Naive B cell (primary cell): ENCODE measurements around the gene MYH15. TPM values are rescaled to one million over a fixed set of nuclear protein-coding genes. Genes with fewer than 3 reads are reported as not detected.

ENCODE experiments used
- ATAC-seq, 2 donors: fragments of 150-1000 bp; cut with Tn5 transposase; 2 replicates each; pipeline ENCODE4 v1.10.0; 2021; ENCODE audit warnings: low read depth in 2 of 2, mild to moderate bottlenecking in 2 of 2, moderate library complexity in 2 of 2
- DNase-seq: peaks from one replicate; pipeline ENCODE4 v3.0.0; 2022
- H3K27ac Mint-ChIP-seq, 6 donors: one replicate each; pipeline ENCODE4 v1.8.0; 2020 to 2022; ENCODE audit warnings: mild to moderate bottlenecking in 6 of 6, mixed read lengths in 6 of 6, moderate library complexity in 5 of 6, inconsistent platforms in 2 of 6
- H3K27me3 Mint-ChIP-seq, 3 donors: one replicate each; pipeline ENCODE4 v1.8.0; 2021 to 2022; ENCODE audit warnings: mixed read lengths in 3 of 3, mild to moderate bottlenecking in 1 of 3
- H3K36me3 Mint-ChIP-seq, 2 donors: one replicate each; pipeline ENCODE4 v1.8.0; 2020 to 2022; ENCODE audit warnings: mixed read lengths in 2 of 2, inconsistent platforms in 1 of 2, mild to moderate bottlenecking in 1 of 2
- H3K4me1 Mint-ChIP-seq, 3 donors: one replicate each; pipeline ENCODE4 v1.8.0; 2020 to 2022; ENCODE audit warnings: mixed read lengths in 3 of 3, inconsistent platforms in 1 of 3, mild to moderate bottlenecking in 1 of 3, moderate library complexity in 1 of 3
- H3K4me3 Mint-ChIP-seq, 8 donors: one replicate each; pipeline ENCODE4 v1.8.0; 2020 to 2022; ENCODE audit warnings: mild to moderate bottlenecking in 8 of 8, mixed read lengths in 8 of 8, moderate library complexity in 8 of 8, inconsistent platforms in 2 of 8
- H3K9me3 Mint-ChIP-seq, 7 donors: one replicate each; pipeline ENCODE4 v1.8.0; 2020 to 2022; ENCODE audit warnings: mixed read lengths in 7 of 7, mild to moderate bottlenecking in 5 of 7, inconsistent platforms in 2 of 7, moderate library complexity in 1 of 7
- polyA plus RNA-seq, 6 donors: library from polyadenylated mRNA; unstranded; fragments of 300-500 nt; fragmentation: Illumina TruSeq; gene quantifications; one replicate each; pipeline ENCODE4 v1.2.3, GENCODE V29; 2021; ENCODE audit warnings: low read depth in 6 of 6

The MYH15 gene
- under 1 TPM in 2 of 6 donors, not detected in 4; 0.05 to 0.06 TPM for polyA plus RNA-seq

DNA sequence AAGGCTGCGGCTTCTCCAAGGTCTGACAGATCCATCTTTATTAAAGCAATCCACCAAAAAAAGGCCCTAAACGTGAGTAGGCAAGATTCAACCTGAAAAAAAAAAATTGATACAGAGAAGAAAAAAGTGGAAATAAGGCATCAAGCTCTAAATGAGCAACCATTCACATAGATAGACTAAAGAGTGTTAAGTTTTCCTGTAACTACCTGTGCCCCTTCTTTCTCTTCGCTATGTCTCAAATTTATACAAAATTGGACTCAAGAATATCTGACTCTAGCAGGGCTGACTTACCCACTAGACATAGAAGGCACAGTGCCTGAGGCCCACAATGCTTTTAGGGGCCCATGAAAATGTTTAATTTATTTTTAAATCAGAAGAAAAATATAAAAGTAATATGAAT, at the start of gene MYH15:
TSS of gene MYH15 (minus strand) at position 101 of the 400 bp plus-strand sequence. CDS start at position 35, 66 bp downstream.
- Mint-ChIP-seq H3K27ac (no peak within 1 kb of the TSS), H3K4me1 (no peaks in the 10 kb centered on the region), H3K27me3 (peaks cover 0 to 3% (median 0%) of the 10 kb centered on the region in 3 donors), H3K9me3 (peaks cover 0 to 2% (median 0%) of the 10 kb centered on the region in 7 donors), H3K4me3 (peak within 1 kb of the TSS in 1 of 8 donors; percentile 31), H3K36me3 (no peaks in the 10 kb centered on the region)
- ATAC-seq (no peak), DNase-seq (no peak)

DNA sequence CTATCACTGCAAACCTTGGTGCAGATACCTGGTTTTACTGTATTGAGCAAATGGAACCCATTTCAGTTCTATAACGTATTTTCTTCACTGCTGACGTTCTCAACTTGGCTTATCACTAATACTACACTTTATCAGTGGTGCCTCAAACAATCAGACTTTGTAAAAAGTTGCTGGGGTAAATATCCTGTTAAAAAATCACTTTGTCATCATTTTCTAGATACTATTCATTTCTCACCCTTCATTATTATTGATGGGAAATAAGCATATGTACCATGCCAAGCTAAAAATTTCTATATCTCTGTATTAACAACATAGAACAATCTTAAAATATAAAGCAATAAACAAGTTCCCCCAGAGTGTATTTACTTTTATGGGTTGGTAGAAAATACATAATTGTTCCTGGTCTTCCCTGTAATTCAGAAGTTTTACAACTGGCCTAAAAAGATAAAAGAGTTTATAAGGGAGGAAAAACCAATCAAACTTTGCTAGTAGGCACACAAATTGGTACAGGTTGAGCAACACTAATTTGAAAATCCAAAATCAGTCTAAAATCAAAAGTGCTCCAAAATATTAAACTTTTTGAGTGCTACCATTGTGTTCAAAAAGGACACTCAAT, 45.7 kb upstream of the MYH15 start:
- H3K27me3 Mint-ChIP-seq: no peaks in the 10 kb centered on the region
- DNase-seq (no peak), ATAC-seq (no peak)
- H3K27ac Mint-ChIP-seq: no peak overlapping the region
- no peaks in the 10 kb centered on the region for H3K9me3 Mint-ChIP-seq
- H3K4me3 Mint-ChIP-seq: no peak overlapping the region
- H3K36me3 Mint-ChIP-seq: peaks cover 4 to 15% of the 10 kb centered on the region in 2 donors
- peaks cover 7 to 9% (median 7%) of the 10 kb centered on the region in 3 donors for H3K4me1 Mint-ChIP-seq

GRCh38 chr3:108554913-108555571, 44.6 kb upstream of the MYH15 start:
- H3K27me3 Mint-ChIP-seq: no peaks in the 10 kb centered on the region
- peaks cover 4 to 15% of the 10 kb centered on the region in 2 donors for H3K36me3 Mint-ChIP-seq
- peaks cover 7 to 9% (median 7%) of the 10 kb centered on the region in 3 donors for H3K4me1 Mint-ChIP-seq
- DNase-seq (no peak), ATAC-seq (no peak)
- no peak overlapping the region for H3K27ac Mint-ChIP-seq
- H3K9me3 Mint-ChIP-seq: no peaks in the 10 kb centered on the region
- no peak overlapping the region for H3K4me3 Mint-ChIP-seq

GRCh38 chr3:108554229-108554628, 43.8 kb upstream of the MYH15 start:
- H3K27ac Mint-ChIP-seq: no peak overlapping the region
- peaks cover 4 to 12% of the 10 kb centered on the region in 2 donors for H3K36me3 Mint-ChIP-seq
- H3K9me3 Mint-ChIP-seq: no peaks in the 10 kb centered on the region
- H3K4me1 Mint-ChIP-seq: peaks cover 7 to 9% (median 7%) of the 10 kb centered on the region in 3 donors
- H3K27me3 Mint-ChIP-seq: no peaks in the 10 kb centered on the region
- no peak overlapping the region for H3K4me3 Mint-ChIP-seq
- ATAC-seq (no peak), DNase-seq (no peak)

DNA sequence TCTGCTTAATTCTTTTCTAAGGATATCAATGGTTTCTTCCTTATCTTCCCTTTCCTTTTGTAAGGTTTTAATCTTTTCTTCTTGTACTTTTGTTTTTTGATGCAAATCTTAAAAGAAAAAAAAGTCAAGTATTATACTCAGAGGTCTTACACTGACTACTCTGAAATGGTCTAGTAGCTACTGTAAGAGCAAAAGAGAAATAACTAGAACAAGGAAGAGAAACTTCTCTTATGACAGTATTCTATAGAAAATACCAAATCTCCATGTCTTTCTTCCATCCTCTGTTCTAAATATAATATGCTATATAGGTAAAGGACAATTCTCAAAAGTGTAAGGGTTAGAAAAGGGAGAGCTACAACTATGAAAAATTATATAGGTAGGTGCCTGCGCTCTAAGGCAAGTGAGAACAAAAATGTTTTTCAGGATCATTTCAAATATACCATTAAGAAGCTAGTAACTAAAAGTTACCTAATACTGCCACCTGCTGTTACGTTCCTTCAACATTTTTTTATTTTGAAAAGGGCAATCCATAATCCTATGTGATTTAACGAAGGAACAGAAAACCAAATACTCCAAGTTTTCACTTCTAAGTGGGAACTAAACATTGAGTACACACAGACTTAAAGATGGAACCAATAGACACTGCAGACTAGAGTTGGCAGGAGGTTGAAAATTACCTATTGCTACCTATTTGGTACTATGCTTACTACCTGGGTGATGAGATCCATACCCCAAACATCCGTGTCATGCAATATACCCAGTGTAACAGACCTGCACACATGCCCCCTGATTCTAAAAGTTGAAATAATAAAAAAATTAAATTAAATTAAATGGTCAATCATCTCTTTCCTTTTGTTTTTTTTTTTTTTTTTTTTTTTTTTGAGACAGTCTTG, 42.1 kb upstream of the MYH15 start:
- Mint-ChIP-seq H3K27me3 (no peaks in the 10 kb centered on the region), H3K4me1 (peaks cover 7 to 9% (median 7%) of the 10 kb centered on the region in 3 donors), H3K36me3 (no peaks in the 10 kb centered on the region), H3K27ac (peak overlapping the region in 4 of 6 donors; percentile 2 to 89 (median 62)), H3K9me3 (no peaks in the 10 kb centered on the region), H3K4me3 (peak overlapping the region in 3 of 8 donors; percentile 18 to 43 (median 25))
- ATAC-seq: peak; percentile 43 to 64
- DNase-seq: peak; percentile 39

DNA sequence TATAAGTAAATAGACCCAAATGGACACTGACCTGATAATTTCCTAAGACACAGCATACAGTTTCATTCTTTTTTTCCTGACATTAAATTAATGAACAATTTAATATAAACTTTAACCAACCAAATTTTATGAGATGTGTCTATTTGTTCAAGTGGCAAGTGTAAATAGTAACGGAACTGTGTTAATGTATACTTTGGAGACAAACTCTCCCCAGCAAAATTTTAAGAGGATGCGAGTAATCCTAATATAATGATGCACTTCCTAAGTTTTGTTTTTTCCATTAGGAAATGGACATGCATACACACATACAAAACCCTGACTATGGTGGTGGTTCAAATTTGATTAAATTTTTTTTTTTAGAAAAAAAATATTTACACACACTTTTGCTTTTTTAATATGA, 38.5 kb upstream of the MYH15 start:
- H3K27me3 Mint-ChIP-seq: no peaks in the 10 kb centered on the region
- no peak for ATAC-seq
- H3K4me3 Mint-ChIP-seq: no peak overlapping the region
- no peak for DNase-seq
- H3K36me3 Mint-ChIP-seq: no peaks in the 10 kb centered on the region
- no peak overlapping the region for H3K27ac Mint-ChIP-seq
- H3K9me3 Mint-ChIP-seq: no peaks in the 10 kb centered on the region
- H3K4me1 Mint-ChIP-seq: peaks cover 11 to 20% (median 15%) of the 10 kb centered on the region in 3 donors

DNA sequence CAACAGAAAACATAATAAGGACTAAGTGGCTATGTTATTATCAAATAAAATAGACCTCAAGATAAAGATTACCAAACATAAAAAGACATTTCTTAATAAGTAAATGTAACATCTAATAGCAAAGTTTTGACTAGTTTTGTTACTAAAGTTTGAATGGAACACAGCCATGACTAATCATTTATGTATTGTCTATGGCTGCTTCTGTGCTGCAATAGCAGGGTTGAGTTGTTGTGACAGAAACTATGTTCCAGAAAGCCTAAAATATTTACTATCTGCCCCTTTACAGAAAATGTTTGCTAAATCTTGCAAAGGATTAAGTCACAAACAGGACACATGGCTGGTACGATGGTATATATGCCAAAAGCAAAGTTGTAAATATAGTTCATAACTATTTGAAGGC, 37.9 kb upstream of the MYH15 start:
- peaks cover 11 to 20% (median 15%) of the 10 kb centered on the region in 3 donors for H3K4me1 Mint-ChIP-seq
- peaks cover 0 to under 1% (median 0%) of the 10 kb centered on the region in 7 donors for H3K9me3 Mint-ChIP-seq
- no peak overlapping the region for H3K27ac Mint-ChIP-seq
- peaks cover 0 to 5% of the 10 kb centered on the region in 2 donors for H3K36me3 Mint-ChIP-seq
- no peak for DNase-seq
- no peak overlapping the region for H3K4me3 Mint-ChIP-seq
- no peak for ATAC-seq
- no peaks in the 10 kb centered on the region for H3K27me3 Mint-ChIP-seq

DNA sequence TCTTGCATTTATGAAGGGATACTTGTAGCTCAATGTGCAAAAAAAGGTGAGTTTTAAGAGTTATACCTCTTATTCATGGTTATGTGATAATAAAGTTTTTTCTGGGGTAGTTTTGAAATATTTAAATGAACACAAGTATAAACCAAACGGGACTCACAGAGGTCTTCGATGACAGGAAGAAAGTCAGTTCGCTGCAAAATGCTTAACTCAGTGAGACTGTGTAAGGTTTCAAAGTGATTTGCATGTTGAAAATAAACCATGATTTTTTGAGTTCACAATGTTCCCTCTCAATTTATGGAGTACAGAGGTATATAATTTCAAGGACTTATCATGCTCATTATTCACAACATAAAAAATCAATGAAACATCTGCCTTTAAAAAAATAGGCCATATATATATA, 36.3 kb upstream of the MYH15 start:
- Mint-ChIP-seq H3K9me3 (peaks cover 0 to 2% (median 0%) of the 10 kb centered on the region in 7 donors), H3K27ac (peak overlapping the region in 2 of 6 donors; percentile 51 to 88), H3K4me3 (peak overlapping the region in 6 of 8 donors; percentile 3 to 72 (median 56)), H3K4me1 (peaks cover 4 to 10% (median 9%) of the 10 kb centered on the region in 3 donors), H3K36me3 (peaks cover 0 to 7% of the 10 kb centered on the region in 2 donors), H3K27me3 (no peaks in the 10 kb centered on the region)
- DNase-seq: no peak
- no peak for ATAC-seq

DNA sequence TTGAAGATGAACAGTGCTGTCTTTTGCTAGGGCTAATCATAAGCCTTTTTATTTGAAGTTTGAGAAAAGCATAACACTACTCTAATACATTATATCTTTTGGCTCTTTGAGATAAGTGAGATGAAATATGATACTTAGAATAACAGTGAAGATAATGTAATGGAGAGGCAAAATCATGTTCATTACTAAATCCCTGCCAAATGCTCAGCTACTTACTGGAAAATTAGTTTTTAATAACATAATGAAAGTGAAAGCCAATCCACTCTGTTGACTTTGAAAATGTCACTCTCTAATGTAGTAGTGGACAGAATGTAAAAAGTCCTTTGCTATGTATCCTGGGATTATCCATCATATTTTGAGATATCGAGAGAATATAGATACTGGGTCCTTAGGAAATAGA, 35.9 kb upstream of the MYH15 start:
- peak overlapping the region in 2 of 6 donors; percentile 51 to 88 for H3K27ac Mint-ChIP-seq
- no peaks in the 10 kb centered on the region for H3K27me3 Mint-ChIP-seq
- peaks cover 4 to 10% (median 9%) of the 10 kb centered on the region in 3 donors for H3K4me1 Mint-ChIP-seq
- ATAC-seq: no peak
- peak overlapping the region in 5 of 8 donors; percentile 16 to 72 (median 60) for H3K4me3 Mint-ChIP-seq
- no peak for DNase-seq
- peaks cover 0 to 2% (median 0%) of the 10 kb centered on the region in 7 donors for H3K9me3 Mint-ChIP-seq
- H3K36me3 Mint-ChIP-seq: peaks cover 0 to 7% of the 10 kb centered on the region in 2 donors

GRCh38 chr3:108538083-108538482, 27.7 kb upstream of the MYH15 start:
- Mint-ChIP-seq H3K36me3 (no peaks in the 10 kb centered on the region), H3K4me3 (no peak overlapping the region), H3K9me3 (no peaks in the 10 kb centered on the region), H3K27ac (peak overlapping the region in 2 of 6 donors; percentile 10 to 46), H3K27me3 (peaks cover 0 to 6% (median 6%) of the 10 kb centered on the region in 3 donors), H3K4me1 (no peaks in the 10 kb centered on the region)
- no peak for DNase-seq
- ATAC-seq: no peak

DNA sequence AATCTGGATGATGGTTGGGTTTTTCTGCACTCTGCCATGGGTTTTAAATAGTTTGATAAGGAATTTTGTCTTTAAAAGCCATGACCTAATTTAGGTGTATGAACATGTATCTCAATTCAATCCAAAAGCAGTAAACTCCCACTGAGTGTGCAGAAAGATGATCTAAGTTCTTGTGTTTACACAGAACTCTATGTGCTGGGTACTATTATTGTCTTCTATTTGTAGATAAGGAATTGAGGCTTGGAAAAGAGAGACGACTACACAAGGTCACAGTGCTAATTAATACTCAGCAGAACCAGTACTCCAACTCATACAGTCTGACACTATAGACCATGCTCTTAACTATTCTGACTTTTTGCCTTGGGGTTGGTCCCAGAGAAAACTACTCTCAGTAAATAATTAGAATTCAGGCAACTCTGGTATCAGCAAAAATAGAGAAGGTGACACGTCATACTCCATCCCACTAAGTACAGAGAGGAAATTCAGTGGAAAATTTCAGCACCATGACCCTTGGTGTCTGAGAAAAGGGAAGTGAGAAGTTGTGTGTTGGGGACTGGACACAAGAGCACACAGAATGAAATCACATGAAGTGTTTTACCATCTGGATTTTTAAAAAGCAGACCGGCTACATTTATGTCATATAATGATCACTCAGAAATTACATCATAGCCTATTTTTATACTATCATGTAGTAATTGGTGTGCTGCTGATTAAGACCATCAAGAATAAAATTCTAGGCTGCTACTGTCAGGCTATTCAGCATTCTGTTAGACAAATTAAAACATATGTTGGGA, 18.3 kb upstream of the MYH15 start:
- Mint-ChIP-seq H3K9me3 (peaks cover 0 to 2% (median 0%) of the 10 kb centered on the region in 7 donors), H3K27ac (peak overlapping the region in 4 of 6 donors; percentile 4 to 71 (median 7)), H3K4me1 (peaks cover 8 to 14% (median 9%) of the 10 kb centered on the region in 3 donors), H3K27me3 (peaks cover 16 to 34% (median 34%) of the 10 kb centered on the region in 3 donors), H3K4me3 (no peak overlapping the region), H3K36me3 (no peaks in the 10 kb centered on the region)
- peak; percentile 33 for DNase-seq
- peak; percentile 90 to 92 for ATAC-seq

DNA sequence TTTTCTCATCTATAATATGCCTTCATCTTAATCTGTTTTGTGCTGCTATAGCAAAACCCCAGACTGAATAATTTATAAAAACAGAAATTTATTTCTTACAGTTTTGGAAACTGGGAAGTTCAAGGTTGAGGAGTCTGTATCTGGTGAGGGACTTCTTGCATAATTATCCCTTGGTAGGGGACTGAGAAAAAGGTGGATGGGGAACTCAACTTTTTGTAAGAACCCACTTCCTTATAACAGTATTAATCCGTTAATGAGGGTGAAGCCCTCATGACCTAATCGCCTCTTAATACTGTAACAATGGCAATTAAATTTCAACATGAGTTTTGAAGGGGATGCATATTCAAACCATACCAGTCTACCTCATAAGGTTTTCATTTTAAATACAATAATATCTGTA, 17.4 kb upstream of the MYH15 start:
- Mint-ChIP-seq H3K27ac (no peak overlapping the region), H3K4me1 (peaks cover 8 to 14% (median 9%) of the 10 kb centered on the region in 3 donors), H3K27me3 (peaks cover 11 to 33% (median 28%) of the 10 kb centered on the region in 3 donors), H3K4me3 (no peak overlapping the region), H3K9me3 (peaks cover 0 to 2% (median 0%) of the 10 kb centered on the region in 7 donors), H3K36me3 (no peaks in the 10 kb centered on the region)
- DNase-seq: no peak
- ATAC-seq: no peak
